GM19193 (cell line): ENCODE measurements around the gene HTRA2.

Experiments
- POLR2A ChIP-seq: IDR thresholded peaks from 4 replicates; pipeline ENCODE4 v1.6.1; 2011; ENCODE audit not compliant: insufficient read depth, insufficient read length; ENCODE audit errors: extremely low read depth

HTRA2 gene

DNA sequence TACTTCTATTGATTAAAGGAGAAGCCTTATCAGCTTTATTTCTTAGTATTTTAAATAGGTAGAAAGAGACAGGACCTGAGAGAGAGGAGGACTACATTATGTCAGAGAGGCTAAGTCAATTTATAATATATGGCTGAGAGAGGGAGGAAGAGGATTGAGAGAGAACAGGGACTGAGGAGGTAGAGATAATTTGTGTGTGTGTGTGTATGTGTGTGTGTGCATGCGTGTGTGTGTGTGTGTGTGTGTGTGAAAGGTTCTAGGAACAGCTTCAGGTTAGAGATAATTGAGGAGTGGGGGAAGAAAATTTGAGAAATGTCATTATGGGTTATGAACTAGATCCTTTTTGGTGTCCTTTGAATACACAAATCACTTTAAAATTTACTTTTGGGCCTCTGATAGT, 40.0 kb downstream of the HTRA2 start:
- no peak for TF ChIP-seq POLR2A

DNA sequence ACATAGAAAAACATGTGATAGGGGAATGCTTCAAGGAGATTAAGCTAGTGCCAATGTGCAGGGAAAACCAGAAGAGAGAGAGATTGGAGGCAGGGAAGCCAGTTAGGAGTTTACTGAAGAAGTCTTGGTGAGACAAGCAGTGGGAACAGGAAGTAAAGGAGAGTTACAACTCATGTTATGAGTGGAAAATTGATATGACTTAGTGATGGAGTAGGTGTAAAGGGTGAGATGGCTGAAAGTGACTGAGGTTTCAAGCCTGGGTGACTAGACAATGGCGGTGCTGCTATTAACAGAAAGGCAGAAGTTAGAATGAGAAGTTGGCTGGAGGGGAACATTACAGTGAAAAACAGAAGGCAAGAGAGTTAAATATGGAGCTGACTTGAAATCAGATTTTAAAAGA, 41.3 kb downstream of the HTRA2 start:
- TF ChIP-seq POLR2A: no peak

DNA sequence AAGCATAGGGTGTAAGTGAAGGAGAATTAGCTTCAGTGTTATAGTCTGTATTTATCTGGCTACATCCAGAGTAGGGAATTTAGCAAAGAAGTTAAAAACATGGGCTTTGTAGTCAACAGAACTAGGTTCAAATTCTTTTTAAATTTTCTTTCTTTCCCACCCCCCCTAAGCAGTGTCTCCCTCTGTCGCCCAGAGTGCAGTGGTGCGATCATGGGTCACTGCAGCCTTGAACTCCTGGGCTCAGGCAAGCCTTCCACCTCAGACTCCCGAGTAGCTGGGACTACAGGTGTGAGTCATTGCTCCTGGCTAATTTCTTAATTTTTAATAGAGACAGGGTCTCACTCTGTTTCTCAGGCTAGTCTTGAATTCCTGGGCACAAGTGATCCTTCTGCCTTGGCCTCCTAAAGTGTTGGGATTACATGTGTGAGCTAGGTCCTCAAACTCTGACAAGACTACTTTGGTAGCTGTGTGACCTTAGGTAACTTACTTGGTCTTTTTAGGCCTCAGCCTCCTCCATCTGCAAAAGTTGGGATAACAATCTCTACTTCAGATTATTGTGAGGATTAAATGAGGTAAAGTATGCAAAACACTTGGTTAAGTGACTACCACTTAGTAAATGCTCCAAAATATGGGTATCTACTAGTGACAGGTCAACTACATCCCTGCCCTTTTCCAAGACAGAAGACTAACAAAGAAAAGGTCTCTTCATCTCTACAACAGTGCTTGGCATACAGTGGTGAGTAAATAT, 42.6 kb downstream of the HTRA2 start:
- TF ChIP-seq POLR2A: no peak

DNA sequence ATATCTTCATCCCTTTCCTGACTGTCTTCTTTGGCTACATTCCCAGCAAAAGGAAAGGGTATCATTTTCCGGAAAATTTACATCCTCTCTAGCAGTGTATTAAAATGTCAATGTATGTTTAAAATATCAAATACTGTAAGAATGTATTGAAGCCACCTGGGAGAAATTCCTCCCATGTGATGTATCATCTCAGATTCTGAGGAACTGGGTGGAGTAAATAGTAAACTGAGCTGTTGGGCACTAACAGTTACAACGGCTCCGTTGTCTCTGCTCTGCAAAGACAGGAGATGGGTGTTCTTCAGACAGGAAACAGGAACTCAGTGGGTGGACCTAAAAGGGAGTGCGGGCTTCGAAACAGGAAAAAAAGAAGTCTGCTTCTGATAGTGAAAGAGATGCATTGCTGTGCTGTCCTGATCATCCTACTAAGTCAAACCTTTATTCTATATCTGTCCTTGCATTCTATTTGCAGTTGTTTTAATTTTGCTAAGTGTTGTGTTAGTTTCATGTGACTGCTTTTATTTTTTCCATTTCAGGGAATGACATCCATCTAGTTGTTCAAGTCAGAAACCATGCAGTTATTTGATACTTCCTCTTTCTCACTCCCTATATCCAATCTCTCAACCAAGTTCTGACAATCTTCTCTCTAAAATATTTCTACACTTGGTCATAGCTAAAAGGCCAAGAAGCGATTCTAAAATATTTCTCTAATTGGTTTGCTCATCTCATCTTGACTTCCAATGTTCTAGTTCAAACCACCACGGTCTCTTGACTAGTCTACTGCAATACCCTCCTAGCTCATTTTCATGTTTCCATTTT, 44.2 kb downstream of the HTRA2 start:
- TF ChIP-seq POLR2A: peak; percentile 36

DNA sequence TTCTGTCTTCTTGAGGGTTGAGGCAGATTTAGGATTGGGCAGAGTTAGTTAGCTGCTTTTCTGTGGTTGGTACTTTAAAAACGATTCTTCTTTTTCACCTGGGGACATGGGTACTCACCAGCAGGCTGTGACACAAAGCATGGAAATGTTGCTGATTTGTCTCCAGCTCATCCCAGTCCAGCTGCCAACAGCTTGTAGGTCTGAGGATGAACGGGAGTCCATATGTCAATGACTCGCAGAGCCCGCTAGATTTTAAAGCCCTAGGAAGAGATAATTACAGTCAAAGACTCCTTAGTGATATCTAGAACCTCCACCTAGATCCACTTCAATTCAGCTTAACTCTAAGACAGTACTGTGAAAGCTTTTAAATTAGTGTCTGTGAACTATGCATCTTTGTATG, 45.6 kb downstream of the HTRA2 start:
- no peak for TF ChIP-seq POLR2A

DNA sequence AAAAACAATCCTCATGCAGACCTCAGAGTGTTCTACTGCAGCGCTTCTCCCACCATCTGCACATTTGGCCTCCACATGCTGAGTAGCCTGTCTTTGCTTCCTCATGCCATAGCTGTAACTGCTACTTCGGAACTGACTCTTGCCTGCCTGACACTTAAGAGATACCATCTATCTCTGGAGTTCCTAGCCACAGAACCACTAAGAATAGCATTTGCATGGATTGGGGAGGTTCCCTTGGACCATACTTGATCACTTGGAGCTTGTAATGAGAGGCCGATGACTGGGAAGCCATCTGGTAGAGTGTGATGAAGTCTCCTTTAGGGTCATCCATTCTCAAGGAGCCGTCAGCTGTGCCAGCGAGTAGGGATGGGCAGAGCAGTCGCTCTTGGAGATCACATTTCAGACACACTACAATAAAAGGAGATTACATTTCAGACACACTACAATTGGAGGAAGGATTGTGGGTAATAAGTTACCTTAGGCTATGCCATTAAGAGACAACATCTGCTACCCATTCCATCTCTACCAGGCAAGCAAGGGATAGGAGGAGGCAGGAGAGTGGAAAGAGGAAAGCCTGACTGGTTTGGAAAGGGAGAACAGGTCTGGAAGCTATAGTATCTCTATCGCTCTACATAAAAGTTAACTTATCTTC, 46.6 kb downstream of the HTRA2 start:
- no peak for TF ChIP-seq POLR2A

DNA sequence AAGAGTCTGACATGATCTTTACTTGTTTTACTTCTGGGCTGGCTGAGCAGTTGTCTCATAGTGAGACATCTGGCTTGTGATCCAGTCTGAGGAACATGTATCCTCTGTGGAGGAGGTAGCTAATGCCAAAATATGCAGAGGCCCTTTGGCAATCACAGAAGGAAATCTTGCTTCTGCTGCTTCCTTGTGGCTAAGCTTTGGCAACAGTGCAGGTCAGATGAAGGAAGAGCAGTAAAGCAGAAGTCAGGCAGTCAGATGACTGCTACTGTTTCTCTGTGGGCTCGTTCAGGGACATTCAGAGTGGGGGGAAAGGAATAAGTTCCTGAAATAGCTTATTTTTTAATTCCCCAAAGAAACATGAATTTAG, 47.1 kb downstream of the HTRA2 start:
- no peak for TF ChIP-seq POLR2A

DNA sequence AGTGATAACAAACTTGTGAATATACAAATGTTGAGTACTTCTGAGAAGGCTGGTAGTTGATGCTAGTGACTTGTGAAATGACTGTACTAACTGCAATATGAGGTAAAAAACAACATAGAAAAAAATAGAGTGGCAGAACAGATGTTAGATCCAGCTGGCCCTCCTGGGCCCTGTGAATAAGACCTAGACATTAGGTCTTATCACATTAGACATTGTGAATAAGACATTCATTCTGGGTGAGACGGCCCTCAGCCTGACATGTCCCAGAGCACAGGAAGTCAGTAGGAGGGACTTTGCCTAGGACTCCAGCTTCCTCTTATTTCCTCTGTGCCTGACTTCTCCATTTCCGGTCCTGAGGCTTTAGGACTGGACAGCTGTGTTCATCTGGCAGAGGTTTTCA, 47.7 kb downstream of the HTRA2 start:
- TF ChIP-seq POLR2A: no peak

DNA sequence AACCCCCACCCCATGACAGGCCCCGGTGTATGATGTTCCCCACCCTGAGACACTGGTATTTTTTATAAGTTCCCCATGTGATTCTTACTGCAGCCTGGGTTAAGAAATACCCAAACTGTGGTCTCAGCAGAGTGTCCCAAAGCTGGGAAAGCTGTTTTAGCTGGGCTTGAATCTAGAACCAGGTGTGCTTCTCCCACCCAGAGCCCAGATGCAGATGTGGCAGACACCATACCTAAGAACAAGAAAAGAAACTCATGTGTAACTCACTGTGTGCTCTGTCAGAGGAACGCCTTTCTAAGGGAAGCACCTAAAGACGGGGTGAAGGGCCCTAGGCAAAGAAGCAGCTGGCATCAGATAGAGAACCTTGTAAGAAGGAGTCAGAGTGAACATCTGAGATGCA, 48.7 kb downstream of the HTRA2 start:
- no peak for TF ChIP-seq POLR2A

DNA sequence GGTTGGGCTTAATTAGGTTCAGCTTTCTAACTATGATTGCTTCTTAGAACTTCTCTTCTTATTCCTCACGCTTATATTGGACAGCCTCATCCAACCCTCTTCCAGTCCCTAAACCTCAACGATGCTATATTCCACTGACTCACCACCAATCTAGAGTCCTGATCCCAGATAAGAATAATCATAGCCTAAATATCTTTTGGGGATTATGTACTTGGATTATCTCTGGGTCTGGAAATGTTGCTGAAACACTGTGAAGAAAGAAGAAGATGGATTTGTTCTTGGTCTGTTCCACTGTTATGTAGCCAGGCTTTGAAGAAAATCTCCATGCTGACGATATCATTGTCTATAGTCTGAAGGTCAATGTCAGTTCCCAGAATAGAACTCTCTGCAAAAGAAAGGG, 51.7 kb downstream of the HTRA2 start:
- TF ChIP-seq POLR2A: no peak

DNA sequence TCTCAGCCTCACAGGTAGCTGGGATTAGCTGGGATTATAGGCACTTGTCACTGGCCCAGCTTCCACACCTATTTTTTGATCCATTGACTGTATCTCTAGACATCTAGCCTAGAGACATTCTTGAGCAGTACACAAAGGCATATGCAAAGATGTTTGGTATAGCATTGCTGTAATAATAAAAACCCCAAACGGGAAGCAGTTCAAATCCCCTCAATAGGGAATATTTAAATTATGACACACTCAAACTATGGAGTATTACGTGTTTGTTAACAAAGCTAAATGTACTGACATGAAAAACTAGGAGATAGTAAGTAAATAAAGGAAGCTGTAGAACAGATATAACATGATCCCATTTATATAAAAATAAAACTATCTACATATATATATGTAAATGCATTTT, 52.5 kb downstream of the HTRA2 start:
- TF ChIP-seq POLR2A: no peak
